ENCODE results near the gene CISTR. TPM values are rescaled to one million over a fixed set of nuclear protein-coding genes. Genes with fewer than 3 reads are reported as not detected.

CISTR gene
- total and polyA plus RNA-seq, 7 donors = not detected

DNA sequence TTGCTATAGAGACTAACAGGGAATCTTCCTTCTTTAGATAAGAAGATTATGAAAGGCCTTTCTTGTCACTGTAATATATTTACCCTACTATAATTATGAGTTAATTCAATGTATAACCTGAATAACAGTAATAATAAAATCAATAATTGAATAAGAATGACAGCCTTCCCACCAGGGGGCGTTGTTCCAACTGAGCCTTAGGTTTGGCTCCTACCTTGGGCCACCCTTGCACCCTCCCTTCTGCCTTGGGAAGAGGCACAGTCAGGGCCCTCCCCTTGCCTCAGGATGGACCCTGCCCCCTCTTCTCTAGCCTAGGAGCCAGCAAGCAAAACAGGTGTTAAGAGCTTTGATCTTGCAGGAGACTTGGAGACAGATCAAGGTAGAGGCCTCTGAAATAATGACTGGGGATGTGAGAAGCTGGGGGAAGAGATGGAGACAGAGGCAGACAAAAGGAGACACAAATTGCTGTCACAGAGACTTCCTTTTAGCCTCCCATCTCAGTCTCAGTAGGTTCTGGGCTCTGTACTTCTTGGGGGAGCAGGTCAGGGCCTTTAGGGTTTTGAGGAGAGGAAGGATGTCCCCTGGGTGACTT lies 40.1 kb upstream of the CISTR start:
- Histone ChIP-seq H3K27me3 (peaks cover 0 to 13% (median 7%) of the 10 kb centered on the region in 3 donors), H3K27ac (no peak overlapping the region), H3K4me1 (no peaks in the 10 kb centered on the region), H3K9me3 (no peaks in the 10 kb centered on the region), H3K4me3 (no peak overlapping the region), H3K36me3 (no peaks in the 10 kb centered on the region)
- TF ChIP-seq POLR2A (IDR thresholded peaks at IDR 0.05) (no peak), POLR2AphosphoS5 (IDR thresholded peaks at IDR 0.05) (no peak), EP300 (IDR thresholded peaks at IDR 0.05) (no peak)
- TF ChIP-seq, protein P1, sequence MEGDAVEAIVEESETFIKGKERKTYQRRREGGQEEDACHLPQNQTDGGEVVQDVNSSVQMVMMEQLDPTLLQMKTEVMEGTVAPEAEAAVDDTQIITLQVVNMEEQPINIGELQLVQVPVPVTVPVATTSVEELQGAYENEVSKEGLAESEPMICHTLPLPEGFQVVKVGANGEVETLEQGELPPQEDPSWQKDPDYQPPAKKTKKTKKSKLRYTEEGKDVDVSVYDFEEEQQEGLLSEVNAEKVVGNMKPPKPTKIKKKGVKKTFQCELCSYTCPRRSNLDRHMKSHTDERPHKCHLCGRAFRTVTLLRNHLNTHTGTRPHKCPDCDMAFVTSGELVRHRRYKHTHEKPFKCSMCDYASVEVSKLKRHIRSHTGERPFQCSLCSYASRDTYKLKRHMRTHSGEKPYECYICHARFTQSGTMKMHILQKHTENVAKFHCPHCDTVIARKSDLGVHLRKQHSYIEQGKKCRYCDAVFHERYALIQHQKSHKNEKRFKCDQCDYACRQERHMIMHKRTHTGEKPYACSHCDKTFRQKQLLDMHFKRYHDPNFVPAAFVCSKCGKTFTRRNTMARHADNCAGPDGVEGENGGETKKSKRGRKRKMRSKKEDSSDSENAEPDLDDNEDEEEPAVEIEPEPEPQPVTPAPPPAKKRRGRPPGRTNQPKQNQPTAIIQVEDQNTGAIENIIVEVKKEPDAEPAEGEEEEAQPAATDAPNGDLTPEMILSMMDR (IDR thresholded peaks at IDR 0.05) = no peak
- intact Hi-C loops (cut with DNase I) = no loop called here
- WGBS, 2 donors = 5 to 7% methylated on average over 1 of the region's 1 CpG
- no peak for DNase-seq

DNA sequence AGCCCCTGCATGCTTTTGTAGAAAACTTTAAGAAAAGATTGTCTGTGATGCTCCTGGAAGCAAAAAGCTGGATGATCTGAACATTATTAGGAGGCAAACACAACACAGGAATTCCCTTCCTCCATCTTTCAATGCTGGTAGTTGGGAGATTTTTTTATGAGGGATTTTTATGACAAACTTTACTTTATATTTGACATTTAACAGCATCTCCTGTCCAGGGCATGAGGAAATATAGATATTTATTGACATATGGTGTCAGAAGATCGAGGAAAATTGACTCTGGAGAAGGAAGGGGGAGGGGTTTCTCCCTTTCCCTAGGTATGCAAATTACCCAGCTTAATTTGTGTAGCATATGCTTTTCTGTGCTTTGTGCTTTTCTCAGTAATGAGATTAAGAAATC lies 37.8 kb upstream of the CISTR start:
- WGBS, 2 donors = 6 to 30% methylated on average over 1 of the region's 1 CpG
- Histone ChIP-seq H3K36me3 (no peaks in the 10 kb centered on the region), H3K4me1 (no peaks in the 10 kb centered on the region), H3K27me3 (peaks cover 0 to 9% (median 0%) of the 10 kb centered on the region in 3 donors), H3K9me3 (no peaks in the 10 kb centered on the region), H3K4me3 (no peak overlapping the region), H3K27ac (no peak overlapping the region)
- intact Hi-C loops (cut with DNase I) = no loop called here
- DNase-seq = no peak
- TF ChIP-seq POLR2AphosphoS5 (IDR thresholded peaks at IDR 0.05) (no peak), EP300 (IDR thresholded peaks at IDR 0.05) (no peak), POLR2A (IDR thresholded peaks at IDR 0.05) (no peak)
- TF ChIP-seq, protein P1 (IDR thresholded peaks at IDR 0.05) = no peak

DNA sequence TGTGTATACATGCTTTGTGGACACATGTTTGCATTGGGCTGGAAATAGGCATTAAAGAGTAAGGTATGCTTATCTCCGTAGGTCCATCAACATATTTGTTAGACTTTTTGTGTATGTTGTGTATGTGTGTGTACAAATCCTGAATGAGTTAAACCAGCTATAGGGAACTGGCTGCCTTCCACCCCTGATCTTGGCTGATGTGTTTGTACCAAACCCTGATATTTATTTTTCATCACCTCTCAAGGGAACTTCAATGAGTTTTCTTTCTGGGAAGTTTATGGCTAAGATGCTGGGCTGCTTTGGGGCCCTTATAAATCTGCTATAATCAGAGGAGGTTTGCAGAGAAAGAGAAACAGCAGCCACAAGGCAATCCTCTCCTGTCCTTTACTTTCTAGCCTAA lies 37.1 kb upstream of the CISTR start:
- WGBS, 2 donors = 44 to 77% methylated on average over 1 of the region's 1 CpG
- Histone ChIP-seq H3K27ac (no peak overlapping the region), H3K9me3 (no peaks in the 10 kb centered on the region), H3K36me3 (no peaks in the 10 kb centered on the region), H3K4me3 (no peak overlapping the region), H3K4me1 (no peaks in the 10 kb centered on the region), H3K27me3 (peaks cover 0 to 9% (median 0%) of the 10 kb centered on the region in 3 donors)
- no peak for DNase-seq
- no peak for TF ChIP-seq POLR2A (IDR thresholded peaks at IDR 0.05)
- TF ChIP-seq, protein P1 (IDR thresholded peaks at IDR 0.05) = no peak
- TF ChIP-seq POLR2AphosphoS5 (IDR thresholded peaks at IDR 0.05) = no peak
- TF ChIP-seq EP300 (IDR thresholded peaks at IDR 0.05) = no peak
- intact Hi-C loops (cut with DNase I) = no loop called here

GRCh38 chr12:53786411-53786810 lies 34.6 kb upstream of the CISTR start:
- TF ChIP-seq POLR2A (IDR thresholded peaks at IDR 0.05) (no peak), POLR2AphosphoS5 (IDR thresholded peaks at IDR 0.05) (no peak), EP300 (IDR thresholded peaks at IDR 0.05) (no peak)
- TF ChIP-seq, protein P1 (IDR thresholded peaks at IDR 0.05) = no peak
- peaks cover 0 to 4% (median 2%) of the 10 kb centered on the region in 4 donors for H3K4me1 ChIP-seq
- no peak for DNase-seq
- peaks cover 0 to 9% (median 0%) of the 10 kb centered on the region in 3 donors for H3K27me3 ChIP-seq
- no peaks in the 10 kb centered on the region for H3K9me3 ChIP-seq
- H3K4me3 ChIP-seq = no peak overlapping the region
- H3K36me3 ChIP-seq = no peaks in the 10 kb centered on the region
- no peak overlapping the region for H3K27ac ChIP-seq
- 81 to 87% methylated on average over 7 of the region's 7 CpGs for WGBS, 2 donors
- intact Hi-C loops (cut with DNase I) = no loop called here

- Histone ChIP-seq H3K27me3 (peaks cover 0 to 9% (median 0%) of the 10 kb centered on the region in 3 donors), H3K4me1 (peaks cover 0 to 9% (median 4%) of the 10 kb centered on the region in 4 donors), H3K4me3 (no peak overlapping the region), H3K9me3 (no peaks in the 10 kb centered on the region), H3K27ac (no peak overlapping the region), H3K36me3 (no peaks in the 10 kb centered on the region)
- no peak for DNase-seq
- TF ChIP-seq, protein P1 (IDR thresholded peaks at IDR 0.05) = no peak
- no peak for TF ChIP-seq POLR2A (IDR thresholded peaks at IDR 0.05)
- TF ChIP-seq POLR2AphosphoS5 (IDR thresholded peaks at IDR 0.05) = no peak
- TF ChIP-seq EP300 (IDR thresholded peaks at IDR 0.05) = no peak
- 44 to 77% methylated on average over 2 of the region's 2 CpGs for WGBS, 2 donors
- intact Hi-C loops (cut with DNase I) = no loop called here
Observed at GRCh38 chr12:53785161-53785560, 33.4 kb upstream of the CISTR start.

Measured in sigmoid colon (tissue), 7 donors.